HL-60 (cell line): Measurements from ENCODE around the gene PAQR4.

Experiments used
- DNase-seq, 2 experiments: peaks; one replicate each; pipeline ENCODE4 v3.0.0-alpha.2; 2010 to 2020; ENCODE audit warnings: low read depth in 1 of 2, low spot score in 1 of 2
- H3K27ac ChIP-seq: fragments of 250-450 bp; sonication (Bioruptor Pico); replicated peaks from 2 replicates; pipeline ENCODE4 v1.5.1; 2020; ENCODE audit warnings: mild to moderate bottlenecking, moderate library complexity
- H3K27me3 ChIP-seq: fragments of 250-450 bp; sonication (Bioruptor Pico); 2 replicates; pipeline ENCODE4 v1.5.1; 2021; ENCODE audit warnings: mild to moderate bottlenecking, moderate library complexity; ENCODE audit not compliant: insufficient read depth, poor library complexity, severe bottlenecking
- H3K4me3 ChIP-seq: replicated peaks from 2 replicates; pipeline ENCODE4 v1.5.1; 2011; ENCODE audit warnings: mild to moderate bottlenecking, control low read depth, low read length; ENCODE audit not compliant: insufficient read depth
- CTCF ChIP-seq: IDR thresholded peaks from one replicate; pipeline ENCODE4 v1.5.1; 2011; ENCODE audit warnings: low read length, control low read depth, inconsistent platforms; ENCODE audit not compliant: insufficient read depth
- GABPA ChIP-seq: IDR thresholded peaks from 2 replicates; pipeline ENCODE4 v1.6.1; 2012; ENCODE audit warnings: low read depth
- POLR2AphosphoS5 ChIP-seq: IDR thresholded peaks from 2 replicates; pipeline ENCODE4 v1.6.1; 2012; ENCODE audit warnings: low read depth
- REST ChIP-seq: IDR thresholded peaks from 2 replicates; pipeline ENCODE4 v1.6.1; 2012; ENCODE audit warnings: low read depth; ENCODE audit not compliant: insufficient replicate concordance
- SPI1 ChIP-seq: IDR thresholded peaks from 2 replicates; pipeline ENCODE4 v1.6.1; 2012; ENCODE audit warnings: low read depth, mild to moderate bottlenecking, borderline replicate concordance

The PAQR4 gene

GRCh38 chr16:2954656-2955381 lies 14.3 kb upstream of the PAQR4 start:
- peak overlapping the region; percentile 79 for H3K27ac ChIP-seq
- DNase-seq, result no peak
- TF ChIP-seq POLR2AphosphoS5 (no peak), GABPA (no peak), CTCF (no peak), SPI1 (no peak), REST (no peak)

GRCh38 chr16:2955438-2955778 lies 13.7 kb upstream of the PAQR4 start:
- H3K27ac ChIP-seq, result peak overlapping the region; percentile 79
- H3K4me3 ChIP-seq, result no peak overlapping the region
- no peak for DNase-seq
- no peaks in the 10 kb centered on the region for H3K27me3 ChIP-seq
- TF ChIP-seq REST, result no peak
- no peak for TF ChIP-seq SPI1
- no peak for TF ChIP-seq CTCF
- no peak for TF ChIP-seq GABPA
- no peak for TF ChIP-seq POLR2AphosphoS5

More at GRCh38 chr16:2954656-2955381, 14.3 kb upstream of the PAQR4 start:
- Histone ChIP-seq H3K27me3 (no peaks in the 10 kb centered on the region), H3K4me3 (no peak overlapping the region)

GRCh38 chr16:2955779-2956578 lies 13.2 kb upstream of the PAQR4 start:
- H3K4me3 ChIP-seq, result no peak overlapping the region
- H3K27ac ChIP-seq, result peak overlapping the region; percentile 79
- peak; percentile 24 for TF ChIP-seq REST
- no peak for TF ChIP-seq GABPA
- peak; percentile 52; the same call in 1 of the 2 replicates for TF ChIP-seq POLR2AphosphoS5
- DNase-seq, result peak in 1 of 2 experiments; percentile 84
- H3K27me3 ChIP-seq, result no peaks in the 10 kb centered on the region
